HG03432 (cell line): ENCODE results near the gene SNRPD2.
"Not testable (repeated sequence)": the region's sequence is repeated elsewhere in the genome, so short reads cannot be mapped to it uniquely, and the experiment has no call there.

Source experiments
- ATAC-seq: cut with Tn5 transposase; IDR thresholded peaks from one replicate; pipeline ENCODE4 v1.9.1; 2021; ENCODE audit warnings: mild to moderate bottlenecking, moderate library complexity; ENCODE audit not compliant: unreplicated experiment

Gene SNRPD2

GRCh38 chr19:45705710-45706415, 14.1 kb upstream of the SNRPD2 start:
- ATAC-seq: no peak

DNA sequence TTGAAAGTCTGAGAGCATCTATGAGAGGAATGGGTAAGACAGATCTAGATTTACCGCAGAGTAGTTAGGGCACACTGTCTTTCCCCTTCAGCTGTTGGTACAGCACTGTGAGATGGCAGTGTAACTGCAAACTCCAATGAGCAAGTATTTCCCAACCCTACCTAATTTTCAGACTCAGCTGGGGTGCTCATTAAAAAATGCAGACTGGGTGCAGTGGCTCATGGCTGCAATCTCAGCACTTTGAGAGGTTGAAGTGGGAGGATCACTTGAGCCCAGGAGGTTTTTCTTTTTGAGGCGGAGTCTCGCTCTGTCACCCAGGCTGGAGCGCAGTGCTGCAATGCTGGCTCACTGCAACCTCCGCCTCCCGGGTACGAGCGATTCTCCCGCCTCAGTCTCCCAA, 13.4 kb upstream of the SNRPD2 start:
- ATAC-seq: no peak

GRCh38 chr19:45701676-45702075, 9.9 kb upstream of the SNRPD2 start:
- no peak for ATAC-seq

GRCh38 chr19:45693106-45693788, 1.5 kb upstream of the SNRPD2 start:
- no peak for ATAC-seq

- ATAC-seq: peak; percentile 83
Observed at GRCh38 chr19:45692187-45693105, 693 bp upstream of the SNRPD2 start, which contains the start of gene QPCTL. Gene QPCTL (plus strand): TSS chr19:45692666. CDS start chr19:45692704, 38 bp downstream.

DNA sequence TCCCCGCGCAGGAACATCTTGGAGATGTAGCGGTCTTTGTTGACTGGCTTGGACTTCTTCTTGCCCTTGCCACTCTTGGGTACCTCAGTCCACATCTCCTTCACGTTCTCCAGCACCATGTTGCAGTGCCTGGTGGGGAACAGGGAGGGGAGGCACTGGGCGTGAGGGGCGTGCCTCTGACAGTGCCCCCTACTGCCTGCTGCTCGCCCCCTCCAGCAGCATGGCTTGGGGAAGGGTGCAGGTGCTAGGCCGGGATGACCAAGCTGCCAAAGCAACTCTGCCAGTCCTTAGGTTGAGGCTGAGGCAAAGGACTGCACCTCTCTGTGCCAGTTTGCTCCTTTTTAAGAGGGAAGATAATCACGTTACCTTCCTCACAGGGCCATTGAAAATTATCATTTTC, 4.2 kb downstream of the SNRPD2 start:
- no peak for ATAC-seq

- not testable (repeated sequence) for ATAC-seq
Observed at GRCh38 chr19:45685045-45685444, 6.7 kb downstream of the SNRPD2 start.

GRCh38 chr19:45682908-45683307, 8.8 kb downstream of the SNRPD2 start:
- no peak for ATAC-seq

DNA sequence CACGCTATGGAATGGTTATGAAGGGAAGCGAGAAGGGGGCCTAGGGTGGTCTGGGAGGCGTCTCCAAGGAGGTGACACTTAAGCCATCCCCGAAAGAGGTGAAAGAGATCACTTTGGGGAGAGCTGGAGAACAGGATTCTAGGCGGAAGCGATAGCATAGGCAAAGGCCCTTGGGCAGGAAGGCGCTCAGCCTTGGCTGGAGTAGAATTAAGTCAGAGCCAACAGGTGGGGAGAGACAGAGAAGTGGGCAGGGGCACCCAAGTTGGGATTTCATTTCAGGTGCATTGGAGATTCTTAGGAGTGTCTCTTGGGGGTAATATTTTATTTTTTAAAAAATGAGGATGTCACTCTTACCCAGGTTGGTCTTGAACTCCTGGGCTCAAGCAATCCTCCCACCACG, 9.6 kb downstream of the SNRPD2 start:
- ATAC-seq: no peak

DNA sequence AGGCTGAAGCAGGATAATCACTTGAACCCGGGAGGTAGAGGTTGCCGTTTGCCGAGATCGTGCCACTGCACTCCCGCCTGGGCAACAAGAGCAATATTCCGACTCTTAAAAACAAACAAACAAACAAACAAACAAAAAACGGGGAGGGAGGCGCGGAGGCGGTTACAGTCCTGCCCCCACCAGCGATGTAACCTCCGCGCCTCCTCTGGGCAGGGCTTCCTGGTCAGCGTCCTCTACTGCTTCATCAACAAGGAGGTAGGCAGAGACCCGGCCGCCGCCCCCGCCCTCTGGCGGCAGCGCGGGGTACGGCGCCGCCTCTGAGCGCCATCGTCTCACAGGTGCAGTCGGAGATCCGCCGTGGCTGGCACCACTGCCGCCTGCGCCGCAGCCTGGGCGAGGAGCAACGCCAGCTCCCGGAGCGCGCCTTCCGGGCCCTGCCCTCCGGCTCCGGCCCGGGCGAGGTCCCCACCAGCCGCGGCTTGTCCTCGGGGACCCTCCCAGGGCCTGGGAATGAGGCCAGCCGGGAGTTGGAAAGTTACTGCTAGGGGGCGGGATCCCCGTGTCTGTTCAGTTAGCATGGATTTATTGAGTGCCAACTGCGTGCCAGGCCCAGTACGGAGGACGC, 10.2 kb downstream of the SNRPD2 start:
- peak; percentile 75 for ATAC-seq

GRCh38 chr19:45677351-45678230, 14.2 kb downstream of the SNRPD2 start:
- ATAC-seq: no peak

DNA sequence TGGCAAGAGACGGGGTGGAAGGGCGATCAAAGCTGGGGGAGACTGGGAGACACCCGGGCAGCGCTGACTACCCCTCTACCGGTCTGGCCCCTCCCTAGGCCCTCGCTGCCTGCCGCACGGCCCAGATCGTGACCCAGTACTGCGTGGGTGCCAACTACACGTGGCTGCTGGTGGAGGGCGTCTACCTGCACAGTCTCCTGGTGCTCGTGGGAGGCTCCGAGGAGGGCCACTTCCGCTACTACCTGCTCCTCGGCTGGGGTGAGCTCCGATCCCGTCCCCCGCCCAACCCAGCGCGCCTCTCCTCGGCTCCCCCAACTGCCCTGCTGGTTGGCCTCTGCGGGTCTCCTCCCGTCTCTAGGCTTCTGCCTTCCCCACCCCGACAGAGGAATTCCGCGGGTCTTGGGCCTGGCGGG, 14.9 kb downstream of the SNRPD2 start:
- no peak for ATAC-seq

- ATAC-seq: no peak
Observed at GRCh38 chr19:45674946-45675345, 16.8 kb downstream of the SNRPD2 start.

- ATAC-seq: peak; percentile 51
Observed at GRCh38 chr19:45670670-45671453, 20.9 kb downstream of the SNRPD2 start.

DNA sequence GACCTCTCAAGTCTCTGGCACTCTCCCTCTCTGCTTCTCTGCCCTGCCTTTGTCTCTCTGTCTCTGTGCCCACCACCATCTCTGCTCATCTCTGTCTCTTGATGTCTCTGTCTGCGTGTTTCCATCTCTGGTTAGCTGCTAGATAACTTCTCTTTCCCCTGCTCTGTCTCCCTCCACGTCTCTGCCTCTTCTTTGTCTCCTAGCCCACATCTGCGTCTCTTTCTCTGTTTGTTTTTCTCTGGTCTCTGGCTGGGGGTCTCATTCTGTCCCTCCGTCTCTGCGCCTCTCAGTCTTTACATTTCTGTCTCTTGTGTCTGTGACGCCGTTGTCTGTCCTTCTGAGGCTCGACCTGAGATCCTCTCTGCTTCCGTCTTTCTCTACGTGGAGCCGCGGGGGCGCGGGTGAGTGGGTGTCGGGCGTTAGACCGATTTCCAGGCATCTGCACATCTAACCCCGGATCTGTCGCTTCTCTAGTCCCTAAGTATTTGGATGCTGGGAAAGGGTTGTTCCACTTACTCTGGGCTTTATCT, 23.3 kb downstream of the SNRPD2 start:
- ATAC-seq: peak; percentile 10

- ATAC-seq: no peak
Observed at GRCh38 chr19:45667620-45668341, 24.0 kb downstream of the SNRPD2 start, which contains the start of gene GIPR. Gene GIPR (plus strand): TSS chr19:45668221. CDS start chr19:45669521, 1,300 bp downstream.

DNA sequence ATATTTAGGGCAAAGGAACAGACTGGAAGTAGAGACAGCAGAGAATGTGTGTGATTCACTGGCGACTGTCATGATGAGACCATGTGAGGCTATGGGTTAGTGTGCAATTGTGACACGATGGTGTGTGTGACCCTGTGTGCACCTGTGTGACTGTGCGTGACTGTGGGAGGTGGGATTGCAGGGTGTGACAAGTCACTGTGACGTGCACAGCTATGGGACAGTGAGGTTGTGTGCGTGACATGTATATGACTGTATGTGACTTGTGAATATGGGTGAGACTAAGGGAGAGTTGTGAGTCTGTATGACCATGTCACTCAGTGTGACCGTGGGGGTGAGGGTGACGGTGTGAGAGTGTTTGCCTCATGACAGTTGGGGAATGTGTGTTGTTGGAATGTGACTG, 27.2 kb downstream of the SNRPD2 start:
- ATAC-seq: no peak

DNA sequence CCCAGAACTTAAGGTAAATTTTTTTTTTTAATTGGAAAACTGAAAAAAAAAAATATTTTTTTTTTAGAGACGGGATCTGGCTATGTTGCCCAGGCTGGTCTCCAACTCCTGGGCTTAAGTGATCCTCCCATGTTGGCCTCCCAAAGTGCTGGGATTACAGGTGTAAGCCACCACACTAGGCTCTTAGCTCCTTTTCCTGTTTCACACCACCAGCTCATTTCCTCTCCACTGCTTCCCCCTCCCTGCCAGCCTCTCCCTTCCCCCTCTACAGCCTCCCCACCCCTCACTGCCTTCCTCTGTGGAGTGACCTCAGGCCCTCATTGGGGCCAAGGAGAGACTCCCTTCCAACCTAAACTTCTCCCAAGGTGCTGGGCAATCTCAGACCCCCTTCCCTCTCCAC, 28.0 kb downstream of the SNRPD2 start:
- ATAC-seq: no peak
